ENCODE measurements around the gene IMMT.

GRCh38 chr2:86223927-86224560 lies 28.8 kb upstream of the IMMT start:
- TF ChIP-seq CTCF (IDR thresholded peaks at IDR 0.05; ENCODE audit: borderline replicate concordance, extremely low read depth, low read length, poor library complexity, severe bottlenecking) (no peak), EZH2 (IDR thresholded peaks at IDR 0.05; ENCODE audit: borderline replicate concordance, low read depth, low read length, severe bottlenecking) (no peak)

Measured in DND-41 (cell line).